ENCODE data around the gene DCTN2. TPM values are rescaled to one million over a fixed set of nuclear protein-coding genes. Genes with fewer than 3 reads are reported as not detected.
"Not testable (repeated sequence)": the region's sequence is repeated elsewhere in the genome, so short reads cannot be mapped to it uniquely, and the experiment has no call there.

The DCTN2 gene
- total RNA-seq, 1 donor from 2014 or later, result 90.7 TPM

DNA sequence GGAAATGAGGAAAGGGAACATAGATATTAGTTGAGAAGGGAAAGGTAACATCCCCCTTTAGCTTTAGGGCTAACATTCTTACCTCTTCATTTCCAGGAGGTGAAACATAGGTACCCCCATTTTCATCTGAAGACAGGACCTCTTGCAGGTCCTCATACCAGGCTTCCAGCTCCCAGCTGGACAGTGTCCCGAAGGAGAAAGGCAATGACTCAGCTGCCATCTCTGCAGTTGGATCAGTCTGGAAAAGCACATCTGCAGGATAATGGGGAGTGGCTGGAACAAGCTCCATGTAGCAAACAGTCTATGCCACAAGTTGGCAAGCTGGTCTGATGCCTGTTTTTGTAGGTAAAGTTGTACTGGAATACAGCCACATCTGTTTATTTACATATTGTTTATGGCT, 29.8 kb downstream of the DCTN2 start:
- Histone ChIP-seq H3K27me3 (no peaks in the 10 kb centered on the region), H3K36me3 (peaks cover 60% of the 10 kb centered on the region), H3K9me3 (no peaks in the 10 kb centered on the region), H3K27ac (peak overlapping the region; percentile 37), H3K4me3 (no peak overlapping the region), H3K4me1 (peaks cover 39% of the 10 kb centered on the region)
- intact Hi-C loops (cut with DNase I), result no loop called here
- DNase-seq, result no peak
- ATAC-seq, result no peak
- TF ChIP-seq, protein P1, sequence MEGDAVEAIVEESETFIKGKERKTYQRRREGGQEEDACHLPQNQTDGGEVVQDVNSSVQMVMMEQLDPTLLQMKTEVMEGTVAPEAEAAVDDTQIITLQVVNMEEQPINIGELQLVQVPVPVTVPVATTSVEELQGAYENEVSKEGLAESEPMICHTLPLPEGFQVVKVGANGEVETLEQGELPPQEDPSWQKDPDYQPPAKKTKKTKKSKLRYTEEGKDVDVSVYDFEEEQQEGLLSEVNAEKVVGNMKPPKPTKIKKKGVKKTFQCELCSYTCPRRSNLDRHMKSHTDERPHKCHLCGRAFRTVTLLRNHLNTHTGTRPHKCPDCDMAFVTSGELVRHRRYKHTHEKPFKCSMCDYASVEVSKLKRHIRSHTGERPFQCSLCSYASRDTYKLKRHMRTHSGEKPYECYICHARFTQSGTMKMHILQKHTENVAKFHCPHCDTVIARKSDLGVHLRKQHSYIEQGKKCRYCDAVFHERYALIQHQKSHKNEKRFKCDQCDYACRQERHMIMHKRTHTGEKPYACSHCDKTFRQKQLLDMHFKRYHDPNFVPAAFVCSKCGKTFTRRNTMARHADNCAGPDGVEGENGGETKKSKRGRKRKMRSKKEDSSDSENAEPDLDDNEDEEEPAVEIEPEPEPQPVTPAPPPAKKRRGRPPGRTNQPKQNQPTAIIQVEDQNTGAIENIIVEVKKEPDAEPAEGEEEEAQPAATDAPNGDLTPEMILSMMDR (IDR thresholded peaks at IDR 0.05), result no peak

DNA sequence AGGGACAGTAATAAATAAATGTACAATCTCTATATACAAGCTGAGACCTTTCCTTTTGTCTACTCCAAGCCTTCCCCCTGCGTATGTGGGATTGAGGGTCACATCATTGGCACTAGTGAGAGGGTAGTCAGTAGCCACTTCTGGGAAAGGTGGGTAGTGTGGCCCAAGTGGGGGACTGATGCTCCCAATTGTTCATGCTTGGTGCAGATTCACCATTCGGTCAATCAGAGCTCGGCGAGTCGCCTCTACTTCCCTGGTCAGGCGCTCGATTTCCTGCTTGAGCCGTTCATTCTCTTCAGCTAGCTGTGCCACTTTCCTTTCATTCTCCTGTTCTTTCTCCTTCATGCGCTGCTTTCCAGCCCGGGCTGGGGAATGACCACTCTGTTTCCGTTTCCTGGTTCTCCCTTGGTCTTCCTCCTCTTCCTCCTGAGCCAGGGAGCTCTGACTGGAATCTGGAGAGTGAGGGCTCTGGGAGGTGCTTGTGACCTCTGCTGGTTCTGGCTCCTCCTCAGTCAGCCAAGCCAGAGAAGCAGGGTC, 30.3 kb downstream of the DCTN2 start:
- Histone ChIP-seq H3K36me3 (peaks cover 65% of the 10 kb centered on the region), H3K27me3 (no peaks in the 10 kb centered on the region), H3K9me3 (no peaks in the 10 kb centered on the region), H3K4me1 (peaks cover 35% of the 10 kb centered on the region), H3K4me3 (no peak overlapping the region), H3K27ac (peak overlapping the region; percentile 24)
- intact Hi-C loops (cut with DNase I), result no loop called here
- DNase-seq (no peak), ATAC-seq (no peak)
- TF ChIP-seq, protein P1 (IDR thresholded peaks at IDR 0.05), result no peak

DNA sequence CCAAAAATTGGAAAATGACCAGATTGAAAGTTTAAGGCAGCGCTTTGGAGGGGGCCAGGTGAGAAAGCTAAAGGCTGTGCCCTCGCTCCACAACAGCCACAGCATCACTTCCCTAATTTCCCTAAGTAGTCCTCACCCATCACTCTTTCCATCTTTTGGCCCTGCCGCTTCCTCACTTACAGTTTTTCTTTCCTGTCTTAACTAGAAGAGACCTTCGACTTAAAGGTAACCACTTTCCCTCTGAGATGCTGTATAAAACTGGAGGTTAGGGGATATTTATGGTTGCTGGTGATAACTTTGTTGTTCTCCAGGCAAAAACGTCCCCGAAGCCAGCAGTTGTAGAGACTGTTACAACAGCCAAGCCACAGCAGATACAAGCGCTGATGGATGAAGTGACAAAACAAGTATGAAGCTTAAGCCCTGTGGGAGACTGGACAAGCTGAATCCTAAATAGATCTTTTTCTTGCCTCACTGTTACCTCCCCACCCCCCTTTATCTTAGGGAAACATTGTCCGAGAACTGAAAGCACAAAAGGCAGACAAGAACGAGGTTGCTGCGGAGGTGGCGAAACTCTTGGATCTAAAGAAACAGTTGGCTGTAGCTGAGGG, 31.0 kb downstream of the DCTN2 start:
- DNase-seq, result no peak
- no peak overlapping the region for H3K27ac ChIP-seq
- intact Hi-C loops (cut with DNase I), result no loop called here
- peaks cover 71% of the 10 kb centered on the region for H3K36me3 ChIP-seq
- peaks cover 29% of the 10 kb centered on the region for H3K4me1 ChIP-seq
- H3K27me3 ChIP-seq, result no peaks in the 10 kb centered on the region
- no peak overlapping the region for H3K4me3 ChIP-seq
- ATAC-seq, result no peak
- TF ChIP-seq, protein P1 (IDR thresholded peaks at IDR 0.05), result no peak
- no peaks in the 10 kb centered on the region for H3K9me3 ChIP-seq

DNA sequence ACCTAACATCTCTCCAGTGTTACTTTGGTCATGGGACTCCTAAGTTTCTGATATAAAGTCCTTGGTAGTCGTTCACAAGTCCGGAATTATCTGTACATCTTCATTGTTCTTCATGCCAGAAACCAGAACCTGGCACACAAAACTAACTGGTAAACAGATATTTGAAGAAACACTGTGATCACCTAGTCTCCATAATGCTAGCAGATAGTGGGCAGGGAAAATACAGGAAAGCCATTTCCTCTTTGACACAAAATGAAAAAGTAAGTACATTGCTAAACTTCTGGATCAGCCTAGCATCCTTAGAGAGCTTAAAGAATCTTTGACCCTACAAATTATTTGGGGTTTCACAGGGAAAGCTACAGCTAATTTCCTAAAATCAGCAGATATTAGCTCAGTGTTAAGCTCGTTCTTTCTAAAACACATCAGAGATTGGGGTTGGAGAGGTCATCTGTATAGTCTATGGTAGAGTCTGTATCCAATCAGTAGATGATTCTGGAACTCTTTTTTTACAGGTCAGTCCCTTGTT, 31.5 kb downstream of the DCTN2 start:
- TF ChIP-seq, protein P1 (IDR thresholded peaks at IDR 0.05), result no peak
- no peak overlapping the region for H3K4me3 ChIP-seq
- H3K36me3 ChIP-seq, result peaks cover 77% of the 10 kb centered on the region
- H3K9me3 ChIP-seq, result no peaks in the 10 kb centered on the region
- intact Hi-C loops (cut with DNase I), result no loop called here
- no peaks in the 10 kb centered on the region for H3K27me3 ChIP-seq
- ATAC-seq, result no peak
- DNase-seq, result no peak
- peaks cover 26% of the 10 kb centered on the region for H3K4me1 ChIP-seq
- no peak overlapping the region for H3K27ac ChIP-seq

DNA sequence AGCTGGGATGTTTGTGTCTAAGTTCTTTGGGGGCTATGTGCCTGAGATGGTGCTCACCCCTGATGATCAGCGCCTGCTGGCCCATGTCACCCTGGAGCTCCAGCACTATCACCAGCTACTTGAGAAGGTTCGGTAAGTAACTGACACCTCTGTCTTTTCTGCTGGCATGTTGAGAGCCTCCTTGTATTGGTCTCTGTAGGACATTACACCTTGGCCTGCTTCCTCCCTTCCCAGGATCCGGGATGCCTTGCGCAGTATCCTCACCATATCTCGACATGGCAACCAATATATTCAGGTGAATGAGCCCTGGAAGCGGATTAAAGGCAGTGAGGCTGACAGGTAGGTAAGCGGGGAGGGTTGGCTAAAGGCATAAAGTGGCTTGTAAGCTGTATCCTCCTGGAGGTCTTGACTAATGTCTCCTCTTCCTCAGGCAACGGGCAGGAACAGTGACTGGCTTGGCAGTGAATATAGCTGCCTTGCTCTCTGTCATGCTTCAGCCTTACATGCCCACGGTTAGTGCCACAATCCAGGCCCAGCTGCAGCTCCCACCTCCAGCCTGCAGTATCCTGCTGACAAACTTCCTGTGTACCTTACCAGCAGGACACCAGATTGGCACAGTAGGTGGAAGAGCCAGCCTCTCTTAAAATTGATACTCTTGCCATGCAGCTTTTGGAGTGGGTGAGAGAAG, 32.1 kb downstream of the DCTN2 start:
- H3K27ac ChIP-seq, result no peak overlapping the region

DNA sequence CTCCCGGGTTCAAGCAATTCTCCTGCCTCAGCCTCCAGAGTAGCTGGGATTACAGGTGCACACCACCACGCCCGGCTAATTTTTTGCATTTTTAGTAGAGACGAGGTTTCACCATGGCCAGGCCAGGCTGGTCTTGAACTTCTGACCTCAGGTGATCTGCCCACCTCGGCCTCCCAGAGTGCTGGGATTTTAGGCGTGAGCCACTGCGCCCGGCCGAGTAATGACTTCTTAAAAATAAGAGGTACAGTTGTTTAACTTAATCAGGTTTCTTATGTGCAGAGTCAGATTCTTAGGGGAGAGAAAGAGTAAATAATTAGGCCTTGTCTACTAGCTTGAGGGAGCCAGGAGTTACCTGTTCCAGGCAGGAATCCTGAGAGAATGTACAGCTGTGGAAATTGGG, 32.7 kb downstream of the DCTN2 start:
- H3K4me3 ChIP-seq; H3K9me3 ChIP-seq; intact Hi-C loops (cut with DNase I); DNase-seq; H3K27ac ChIP-seq; H3K27me3 ChIP-seq; ATAC-seq: not testable (repeated sequence)
- Histone ChIP-seq H3K4me1 (peaks cover 24% of the 10 kb centered on the region), H3K36me3 (peaks cover 89% of the 10 kb centered on the region)

More for the DNA sequence above, 32.1 kb downstream of the DCTN2 start:
- intact Hi-C loops (cut with DNase I), result no loop called here
- peaks cover 26% of the 10 kb centered on the region for H3K4me1 ChIP-seq
- TF ChIP-seq, protein P1 (IDR thresholded peaks at IDR 0.05), result no peak
- DNase-seq (no peak), ATAC-seq (no peak)
- H3K4me3 ChIP-seq, result no peak overlapping the region
- no peaks in the 10 kb centered on the region for H3K27me3 ChIP-seq
- peaks cover 83% of the 10 kb centered on the region for H3K36me3 ChIP-seq
- no peaks in the 10 kb centered on the region for H3K9me3 ChIP-seq

DNA sequence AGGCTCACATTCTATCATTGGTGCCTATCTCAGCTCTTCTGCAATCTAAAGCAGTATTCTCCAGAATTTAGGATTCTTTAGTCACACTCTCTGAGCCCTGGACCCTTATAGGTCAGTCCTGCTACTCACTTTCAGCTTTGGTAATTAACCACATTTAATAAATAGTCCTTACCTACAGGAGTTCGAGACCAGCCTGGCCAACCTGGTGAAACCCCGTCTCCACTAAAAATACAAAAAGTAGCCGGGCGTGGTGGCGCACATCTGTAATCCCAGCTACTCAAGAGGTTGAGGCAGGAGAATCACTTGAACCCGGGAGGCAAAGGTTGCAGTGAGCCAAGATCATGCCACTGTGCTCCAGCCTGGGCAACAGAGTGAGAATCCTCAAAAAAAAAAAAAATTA, 33.3 kb downstream of the DCTN2 start:
- H3K4me1 ChIP-seq, result peaks cover 19% of the 10 kb centered on the region
- H3K27me3 ChIP-seq; H3K4me3 ChIP-seq; DNase-seq; H3K9me3 ChIP-seq; H3K27ac ChIP-seq; intact Hi-C loops (cut with DNase I); ATAC-seq: not testable (repeated sequence)
- peaks cover 95% of the 10 kb centered on the region for H3K36me3 ChIP-seq
